Caco-2 (cell line): ENCODE data around the gene MAN2A1. TPM values are rescaled to one million over a fixed set of nuclear protein-coding genes. Genes with fewer than 3 reads are reported as not detected.

Experiments used
- BruUV-seq: library from RNA; stranded (reverse); fragments of 400-500 nt; replicated peaks from 2 replicates; lab custom pipeline; 2021; lab: Mats Ljungman, UMichigan
- CTCF ChIA-PET: fragments of 300-600 bp; sonication (Branson Sonifier 250); formaldehyde crosslinking; loops from one replicate; lab custom pipeline; 2022; ENCODE audit warnings: antibody characterized with exemption; lab: Charles Lee
- POLR2A ChIA-PET: fragments of 300-600 bp; sonication (Branson Sonifier 250); formaldehyde crosslinking; loops from one replicate; lab custom pipeline; 2022; ENCODE audit warnings: antibody characterized with exemption; lab: Charles Lee
- DNase-seq, 2 experiments: peaks; one replicate each; pipeline versions ENCODE4 v3.0.0 to v3.0.0-alpha.2; 2020 to 2022
- H3K27me3 ChIP-seq: replicated peaks from 2 replicates; pipeline ENCODE4 v1.6.0; 2011; ENCODE audit warnings: low read length; ENCODE audit not compliant: control insufficient read depth, insufficient read depth
- H3K36me3 ChIP-seq: 2 replicates; pipeline ENCODE4 v1.5.1; 2011; ENCODE audit warnings: low read length; ENCODE audit not compliant: control insufficient read depth, insufficient read depth
- H3K4me1 ChIP-seq: fragments of 250-450 bp; sonication (Bioruptor Pico); 2 replicates; pipeline ENCODE4 v1.5.1; 2020; ENCODE audit warnings: mild to moderate bottlenecking
- H3K4me3 ChIP-seq: 2 replicates; pipeline ENCODE4 v1.5.1; 2011; ENCODE audit warnings: low read depth, mild to moderate bottlenecking, control low read depth, low read length
- H3K9me3 ChIP-seq: fragments of 250-450 bp; sonication (Bioruptor Pico); 2 replicates; pipeline ENCODE4 v1.5.1; 2020; ENCODE audit warnings: mild to moderate bottlenecking, moderate library complexity
- H3K27ac Mint-ChIP-seq: one replicate; pipeline ENCODE4 v1.8.0; 2022; ENCODE audit warnings: mixed read lengths; ENCODE audit not compliant: unreplicated experiment
- H3K27me3 Mint-ChIP-seq: one replicate; pipeline ENCODE4 v1.8.0; 2022; ENCODE audit warnings: mixed read lengths; ENCODE audit not compliant: insufficient read depth, unreplicated experiment
- H3K36me3 Mint-ChIP-seq: one replicate; pipeline ENCODE4 v1.8.0; 2022; ENCODE audit warnings: mild to moderate bottlenecking, mixed read lengths; ENCODE audit not compliant: insufficient read depth, unreplicated experiment
- H3K4me1 Mint-ChIP-seq: one replicate; pipeline ENCODE4 v1.8.0; 2022; ENCODE audit warnings: low read depth, mixed read lengths; ENCODE audit not compliant: unreplicated experiment
- H3K4me3 Mint-ChIP-seq: one replicate; pipeline ENCODE4 v1.8.0; 2022; ENCODE audit warnings: mild to moderate bottlenecking, moderate library complexity, mixed read lengths; ENCODE audit not compliant: unreplicated experiment
- H3K9me3 Mint-ChIP-seq: one replicate; pipeline ENCODE4 v1.8.0; 2022; ENCODE audit warnings: mixed read lengths; ENCODE audit not compliant: unreplicated experiment
- intact Hi-C: fragments of 100-400 bp; cut with micrococcal nuclease; formaldehyde crosslinking; loops from one replicate; pipeline ENCODE4 v1.10.0; 2022; ENCODE audit not compliant: unreplicated experiment
- total RNA-seq: library from RNA; stranded (reverse); gene quantifications from 2 replicates; pipeline ENCODE4 v1.2.3, GENCODE V29; 2022
- TF ChIP-seq, protein P1 (sequence below), 2 experiments: fragments of 200-600 bp in 1 of 2; IDR thresholded peaks; 1 replicate in 1 of 2; 2 replicates in 1 of 2; pipeline versions ENCODE4 v1.5.1 to v1.8.0; 2011 to 2022; ENCODE audit warnings: antibody characterized with exemption in 1 of 2, control low read depth in 1 of 2, inconsistent platforms in 1 of 2, low read depth in 1 of 2, low read length in 1 of 2, mild to moderate bottlenecking in 1 of 2, moderate library complexity in 1 of 2; ENCODE audit not compliant: insufficient read depth in 1 of 2, severe bottlenecking in 1 of 2, unreplicated experiment in 1 of 2

MAN2A1 gene
- total RNA-seq, 1 experiment from 2014 or later = 57.3 TPM

DNA sequence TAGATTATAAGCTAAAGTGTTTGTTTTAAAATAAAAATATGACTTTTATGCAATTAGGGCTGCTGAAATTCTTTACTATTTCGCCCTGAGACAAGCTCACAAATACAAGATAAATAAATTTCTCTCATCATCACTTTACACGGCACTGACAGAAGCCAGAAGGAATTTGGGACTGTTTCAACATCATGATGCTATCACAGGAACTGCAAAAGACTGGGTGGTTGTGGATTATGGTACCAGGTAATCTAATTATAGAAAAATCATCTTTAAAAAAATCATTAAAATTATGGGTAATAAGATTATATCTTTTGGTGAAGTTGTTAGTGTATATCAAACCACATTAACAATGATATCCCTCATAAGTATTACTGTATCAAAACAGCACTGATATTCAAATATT, 95.0 kb downstream of the MAN2A1 start:
- Histone ChIP-seq H3K4me1 (peaks cover 3% of the 10 kb centered on the region; the same call in 1 of the 2 replicates), H3K4me3 (no peak overlapping the region), H3K9me3 (no peaks in the 10 kb centered on the region), H3K27me3 (no peaks in the 10 kb centered on the region), H3K36me3 (no peaks in the 10 kb centered on the region)
- ChIA-PET CTCF (no interaction called here), POLR2A (no interaction called here)
- H3K4me3 Mint-ChIP-seq = no peak overlapping the region
- BruUV-seq = no TSS peak
- intact Hi-C loops = no loop called here
- peaks cover 8% of the 10 kb centered on the region for H3K36me3 Mint-ChIP-seq
- TF ChIP-seq, protein P1, sequence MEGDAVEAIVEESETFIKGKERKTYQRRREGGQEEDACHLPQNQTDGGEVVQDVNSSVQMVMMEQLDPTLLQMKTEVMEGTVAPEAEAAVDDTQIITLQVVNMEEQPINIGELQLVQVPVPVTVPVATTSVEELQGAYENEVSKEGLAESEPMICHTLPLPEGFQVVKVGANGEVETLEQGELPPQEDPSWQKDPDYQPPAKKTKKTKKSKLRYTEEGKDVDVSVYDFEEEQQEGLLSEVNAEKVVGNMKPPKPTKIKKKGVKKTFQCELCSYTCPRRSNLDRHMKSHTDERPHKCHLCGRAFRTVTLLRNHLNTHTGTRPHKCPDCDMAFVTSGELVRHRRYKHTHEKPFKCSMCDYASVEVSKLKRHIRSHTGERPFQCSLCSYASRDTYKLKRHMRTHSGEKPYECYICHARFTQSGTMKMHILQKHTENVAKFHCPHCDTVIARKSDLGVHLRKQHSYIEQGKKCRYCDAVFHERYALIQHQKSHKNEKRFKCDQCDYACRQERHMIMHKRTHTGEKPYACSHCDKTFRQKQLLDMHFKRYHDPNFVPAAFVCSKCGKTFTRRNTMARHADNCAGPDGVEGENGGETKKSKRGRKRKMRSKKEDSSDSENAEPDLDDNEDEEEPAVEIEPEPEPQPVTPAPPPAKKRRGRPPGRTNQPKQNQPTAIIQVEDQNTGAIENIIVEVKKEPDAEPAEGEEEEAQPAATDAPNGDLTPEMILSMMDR (IDR thresholded peaks at IDR 0.05; ENCODE audit: insufficient read depth in 1 of 2, low read depth in 1 of 2, low read length in 1 of 2, severe bottlenecking in 1 of 2, unreplicated experiment in 1 of 2) = no peak
- no peaks in the 10 kb centered on the region for H3K27me3 Mint-ChIP-seq
- no peaks in the 10 kb centered on the region for H3K9me3 Mint-ChIP-seq
- no peak for DNase-seq
- no peaks in the 10 kb centered on the region for H3K4me1 Mint-ChIP-seq
- H3K27ac Mint-ChIP-seq = no peak overlapping the region

DNA sequence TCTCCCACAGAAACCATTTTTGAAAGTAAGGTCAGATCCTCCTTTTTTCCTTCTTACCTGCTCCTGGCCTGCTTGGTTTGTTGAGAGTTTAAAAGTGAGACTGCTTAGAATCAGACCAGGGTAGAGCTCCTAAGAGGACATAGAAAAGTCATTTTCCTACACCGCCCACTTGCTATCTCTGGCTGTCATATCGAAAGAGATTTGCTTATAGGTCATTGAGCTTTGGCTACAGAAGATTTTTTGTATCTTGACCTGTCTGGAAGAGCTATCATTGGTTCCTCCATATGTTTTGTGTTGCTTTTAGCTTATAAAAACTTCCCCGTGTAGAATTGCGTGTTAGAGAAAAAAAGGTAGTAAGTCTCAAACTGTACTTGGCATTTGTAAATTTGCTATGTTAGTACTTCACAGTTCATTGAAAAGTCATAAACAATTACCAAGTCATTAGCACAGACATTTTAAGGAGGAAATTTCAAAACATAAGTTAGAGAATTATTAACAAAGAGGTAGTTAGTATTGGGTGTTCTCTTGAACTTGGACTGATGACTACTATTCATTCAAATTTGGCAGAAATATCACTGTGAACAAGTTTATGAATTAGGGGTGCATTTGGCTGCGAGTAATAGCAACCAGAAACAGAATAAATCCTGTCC, 96.6 kb downstream of the MAN2A1 start:
- Histone ChIP-seq H3K36me3 (no peaks in the 10 kb centered on the region), H3K4me1 (peaks cover 3% of the 10 kb centered on the region; the same call in 1 of the 2 replicates), H3K4me3 (no peak overlapping the region), H3K27me3 (no peaks in the 10 kb centered on the region), H3K9me3 (no peaks in the 10 kb centered on the region)
- Mint-ChIP-seq H3K4me3 (no peak overlapping the region), H3K9me3 (no peaks in the 10 kb centered on the region), H3K27me3 (no peaks in the 10 kb centered on the region), H3K27ac (no peak overlapping the region), H3K36me3 (peaks cover 8% of the 10 kb centered on the region), H3K4me1 (no peaks in the 10 kb centered on the region)
- ChIA-PET POLR2A (no interaction called here), CTCF (no interaction called here)
- intact Hi-C loops = no loop called here
- no peak for DNase-seq
- BruUV-seq = no TSS peak
- TF ChIP-seq, protein P1 (IDR thresholded peaks at IDR 0.05; ENCODE audit: insufficient read depth in 1 of 2, low read depth in 1 of 2, low read length in 1 of 2, severe bottlenecking in 1 of 2, unreplicated experiment in 1 of 2) = no peak

DNA sequence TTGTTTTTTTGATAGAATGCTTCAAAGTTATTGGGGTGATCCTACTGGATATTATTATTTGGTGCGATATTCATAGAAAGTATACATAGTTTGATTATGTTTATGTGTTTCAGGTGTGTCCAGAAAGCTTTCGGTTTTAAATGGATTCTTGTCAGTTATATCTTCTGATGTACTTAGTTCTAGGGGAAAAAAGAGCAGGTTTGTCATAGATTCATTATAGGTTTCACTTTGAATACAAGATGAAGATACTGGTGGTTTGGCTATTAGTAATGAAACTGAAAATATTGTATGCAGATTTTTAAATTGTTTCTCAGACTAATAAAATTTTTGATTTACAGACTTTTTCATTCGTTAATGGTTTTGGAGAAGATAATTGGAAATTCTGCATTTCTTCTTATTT, 98.9 kb downstream of the MAN2A1 start:
- no peaks in the 10 kb centered on the region for H3K27me3 ChIP-seq
- Mint-ChIP-seq H3K27me3 (no peaks in the 10 kb centered on the region), H3K9me3 (peaks cover 11% of the 10 kb centered on the region), H3K4me3 (no peak overlapping the region), H3K27ac (no peak overlapping the region), H3K4me1 (no peaks in the 10 kb centered on the region), H3K36me3 (peaks cover 8% of the 10 kb centered on the region)
- no TSS peak for BruUV-seq
- CTCF ChIA-PET = no interaction called here
- no peak for DNase-seq
- no peaks in the 10 kb centered on the region for H3K9me3 ChIP-seq
- POLR2A ChIA-PET = no interaction called here
- no peaks in the 10 kb centered on the region for H3K36me3 ChIP-seq
- TF ChIP-seq, protein P1 (IDR thresholded peaks at IDR 0.05; ENCODE audit: insufficient read depth in 1 of 2, low read depth in 1 of 2, low read length in 1 of 2, severe bottlenecking in 1 of 2, unreplicated experiment in 1 of 2) = no peak
- H3K4me1 ChIP-seq = no peaks in the 10 kb centered on the region
- no peak overlapping the region for H3K4me3 ChIP-seq
- intact Hi-C loops = no loop called here
